ENCODE measurements around the gene BRINP3. TPM values are rescaled to one million over a fixed set of nuclear protein-coding genes. Genes with fewer than 3 reads are reported as not detected.

The BRINP3 gene
- total RNA-seq, 1 experiment from 2014 or later: not detected

DNA sequence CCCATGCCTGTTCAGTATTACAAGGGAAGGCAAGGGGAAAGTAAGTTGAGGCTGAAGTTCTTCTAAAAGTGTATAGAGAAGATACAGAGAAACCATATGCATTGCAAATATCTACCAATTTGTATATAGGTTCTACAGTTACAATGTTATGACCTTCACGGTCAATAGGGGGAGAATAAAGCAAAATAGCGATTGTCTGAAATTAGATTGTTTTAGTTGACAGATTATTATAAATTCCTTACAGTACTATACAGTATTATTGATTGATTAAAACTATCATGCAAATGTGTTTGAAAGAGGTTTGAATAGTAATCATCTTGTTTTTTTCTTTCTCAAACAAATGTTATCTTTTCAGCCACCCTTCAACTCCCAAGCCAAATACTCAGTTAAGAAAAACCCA, 13.7 kb upstream of the BRINP3 start:
- H3K56ac ChIP-seq (ENCODE audit: insufficient read length, low read depth, low read length): no peak overlapping the region
- peaks cover 1% of the 10 kb centered on the region for H3K27me3 Mint-ChIP-seq (ENCODE audit: low read depth)
- no peak overlapping the region for H3K4me3 Mint-ChIP-seq
- no peak overlapping the region for H3K14ac ChIP-seq (ENCODE audit: insufficient read depth, low read length)
- H2BK5ac ChIP-seq (ENCODE audit: insufficient read length, low read length): no peak overlapping the region
- H2BK15ac ChIP-seq (ENCODE audit: low read depth, low read length): no peak overlapping the region
- no peak overlapping the region for H3K4me2 ChIP-seq (ENCODE audit: insufficient read depth, insufficient read length, low read length)
- no peaks in the 10 kb centered on the region for H3K9me3 ChIP-seq (ENCODE audit: control insufficient read depth, low read depth, low read length)
- no peaks in the 10 kb centered on the region for H3K27me3 ChIP-seq (ENCODE audit: insufficient read depth, low read length)
- H3K79me1 ChIP-seq (ENCODE audit: insufficient read depth, low read depth, low read length, poor library complexity, severe bottlenecking): no peaks in the 10 kb centered on the region
- H2AK5ac ChIP-seq (ENCODE audit: insufficient read length, low read length): no peak overlapping the region
- no peak overlapping the region for H4K8ac ChIP-seq (replicated peaks; ENCODE audit: insufficient read length, low read depth, low read length)
- no peaks in the 10 kb centered on the region for H3K23me2 ChIP-seq (ENCODE audit: insufficient read length, low read depth, low read length, poor library complexity, severe bottlenecking)
- H2BK20ac ChIP-seq (ENCODE audit: low read depth, low read length, poor library complexity, severe bottlenecking): no peak overlapping the region
- no peak overlapping the region for H4K5ac ChIP-seq (ENCODE audit: insufficient read length, low read depth, low read length)
- H3K18ac ChIP-seq (ENCODE audit: insufficient read length, low read depth, low read length): no peak overlapping the region
- no peaks in the 10 kb centered on the region for H4K20me1 ChIP-seq (ENCODE audit: control insufficient read depth, insufficient read depth, insufficient read length)
- H3K27ac ChIP-seq (ENCODE audit: insufficient read length, low read depth, low read length): no peak overlapping the region
- no peaks in the 10 kb centered on the region for H3K4me1 Mint-ChIP-seq
- no peaks in the 10 kb centered on the region for H3K9me3 Mint-ChIP-seq
- no peaks in the 10 kb centered on the region for H3K4me1 ChIP-seq (ENCODE audit: insufficient read depth, low read length)
- TF ChIP-seq, protein P1, sequence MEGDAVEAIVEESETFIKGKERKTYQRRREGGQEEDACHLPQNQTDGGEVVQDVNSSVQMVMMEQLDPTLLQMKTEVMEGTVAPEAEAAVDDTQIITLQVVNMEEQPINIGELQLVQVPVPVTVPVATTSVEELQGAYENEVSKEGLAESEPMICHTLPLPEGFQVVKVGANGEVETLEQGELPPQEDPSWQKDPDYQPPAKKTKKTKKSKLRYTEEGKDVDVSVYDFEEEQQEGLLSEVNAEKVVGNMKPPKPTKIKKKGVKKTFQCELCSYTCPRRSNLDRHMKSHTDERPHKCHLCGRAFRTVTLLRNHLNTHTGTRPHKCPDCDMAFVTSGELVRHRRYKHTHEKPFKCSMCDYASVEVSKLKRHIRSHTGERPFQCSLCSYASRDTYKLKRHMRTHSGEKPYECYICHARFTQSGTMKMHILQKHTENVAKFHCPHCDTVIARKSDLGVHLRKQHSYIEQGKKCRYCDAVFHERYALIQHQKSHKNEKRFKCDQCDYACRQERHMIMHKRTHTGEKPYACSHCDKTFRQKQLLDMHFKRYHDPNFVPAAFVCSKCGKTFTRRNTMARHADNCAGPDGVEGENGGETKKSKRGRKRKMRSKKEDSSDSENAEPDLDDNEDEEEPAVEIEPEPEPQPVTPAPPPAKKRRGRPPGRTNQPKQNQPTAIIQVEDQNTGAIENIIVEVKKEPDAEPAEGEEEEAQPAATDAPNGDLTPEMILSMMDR (conservative IDR thresholded peaks at IDR 0.05): peak; percentile 41
- H3K4ac ChIP-seq (ENCODE audit: low read depth, low read length): no peak overlapping the region
- no peaks in the 10 kb centered on the region for H3K36me3 Mint-ChIP-seq (ENCODE audit: insufficient read depth in 1 of 3, low read depth in 3 of 3)
- no peak overlapping the region for H4K91ac ChIP-seq (ENCODE audit: insufficient read length, low read depth, low read length)
- H3K9ac ChIP-seq (ENCODE audit: extremely low read depth, insufficient read length, low read length): no peak overlapping the region
- no peaks in the 10 kb centered on the region for H3K79me2 ChIP-seq (ENCODE audit: insufficient read depth, low read length)
- H2BK12ac ChIP-seq (ENCODE audit: insufficient read length, low read depth, low read length): no peak overlapping the region
- H3T11ph ChIP-seq (ENCODE audit: low read length): no peak overlapping the region
- H3K23ac ChIP-seq (ENCODE audit: insufficient read length, low read depth, low read length): no peak overlapping the region
- H2AFZ ChIP-seq (ENCODE audit: low read length): no peak overlapping the region
- no peak for DNase-seq
- H3K27ac Mint-ChIP-seq: no peak overlapping the region
- WGBS (ENCODE audit: extremely low coverage, insufficient read length, low lambda C conversion rate): no CpG with 5 or more reads among the region's 2 CpGs
- no peak overlapping the region for H2BK120ac ChIP-seq (ENCODE audit: low read depth, low read length, poor library complexity, severe bottlenecking)
